Skin of body (tissue), 2 donors: ENCODE data around the gene ZNF678. TPM values are rescaled to one million over a fixed set of nuclear protein-coding genes. Genes with fewer than 3 reads are reported as not detected.
"Not testable (repeated sequence)": the region's sequence is repeated elsewhere in the genome, so short reads cannot be mapped to it uniquely, and the experiment has no call there.

Experiments used
- DNase-seq: peaks from one replicate; lab custom pipeline; 2025; lab: John Stamatoyannopoulos, UW
- total RNA-seq: library from RNA; depleted of rRNA; stranded (reverse); fragments of >200 nt; gene quantifications from one replicate; pipeline ENCODE4 v1.2.3, GENCODE V29; 2014

ZNF678 gene
- total RNA-seq, 1 donor from 2014 or later, result 27.2 TPM

DNA sequence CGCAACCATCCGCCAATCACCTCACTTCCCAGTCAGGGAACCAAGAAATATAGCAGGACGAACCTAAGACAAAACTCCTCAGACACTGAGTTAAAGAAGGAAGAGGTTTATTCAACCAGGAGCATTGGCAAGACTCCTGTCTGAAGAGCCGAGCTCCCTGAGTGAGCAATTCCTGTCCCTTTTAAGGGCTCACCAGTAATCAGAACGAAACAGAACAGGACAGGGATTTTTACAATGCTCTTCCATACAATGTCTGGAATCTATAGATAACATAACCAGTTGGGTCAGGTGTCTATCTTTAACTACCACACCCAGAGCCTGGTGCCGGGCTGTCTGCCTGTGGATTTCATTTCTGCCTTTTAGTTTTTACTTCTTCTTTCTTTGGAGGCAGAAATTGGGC is 32.9 kb downstream of the ZNF678 start:
- DNase-seq, result not testable (repeated sequence)

DNA sequence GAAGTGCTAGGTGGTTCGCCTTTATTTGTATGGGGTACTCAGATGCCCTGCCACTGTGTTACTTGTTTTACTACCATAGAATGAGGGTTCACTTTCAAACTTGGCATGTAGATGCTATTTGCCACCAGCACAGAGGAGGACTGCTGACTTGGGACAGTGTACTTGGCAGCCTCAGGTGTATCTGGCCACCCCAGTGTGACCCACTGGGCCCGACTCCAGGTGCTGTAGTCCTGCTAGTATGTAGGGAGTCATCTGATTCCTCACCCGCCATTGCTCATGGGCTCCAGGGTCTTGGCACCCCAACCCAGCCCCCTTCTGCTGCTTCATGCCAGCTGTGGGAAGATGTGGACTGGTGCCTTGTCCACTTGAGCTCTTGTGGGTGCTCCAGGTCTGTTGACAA is 40.0 kb downstream of the ZNF678 start:
- DNase-seq, result no peak

GRCh38 chr1:227604446-227604845 is 41.1 kb downstream of the ZNF678 start:
- no peak for DNase-seq

- DNase-seq, result not testable (repeated sequence)
These were observed 42.9 kb downstream of the ZNF678 start for GRCh38 chr1:227606271-227606670.

DNA sequence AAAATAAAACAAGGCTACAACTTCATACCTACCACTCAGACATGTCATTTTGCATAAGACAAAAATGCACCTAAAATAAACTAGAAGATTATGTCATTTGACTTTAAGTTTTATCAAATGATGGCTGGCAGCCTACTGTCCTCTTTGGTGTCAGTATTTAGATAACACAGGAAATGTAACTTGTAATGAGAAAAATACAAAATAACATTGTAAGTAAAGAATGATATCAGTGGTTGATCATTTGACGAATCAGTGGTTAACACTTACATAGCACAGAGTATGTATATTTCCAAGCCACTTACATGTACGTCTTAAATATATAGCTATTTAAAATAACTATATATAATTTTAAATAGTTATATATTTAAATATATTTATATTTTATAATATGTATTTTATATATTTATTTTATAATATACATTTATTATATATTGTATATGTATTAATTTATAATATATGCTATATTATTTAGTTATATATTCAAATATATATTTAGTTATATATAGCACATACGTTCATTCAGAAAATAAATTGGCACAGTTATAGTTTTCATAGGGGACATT is 44.1 kb downstream of the ZNF678 start:
- DNase-seq, result no peak

GRCh38 chr1:227612658-227613057 is 49.3 kb downstream of the ZNF678 start:
- no peak for DNase-seq

DNA sequence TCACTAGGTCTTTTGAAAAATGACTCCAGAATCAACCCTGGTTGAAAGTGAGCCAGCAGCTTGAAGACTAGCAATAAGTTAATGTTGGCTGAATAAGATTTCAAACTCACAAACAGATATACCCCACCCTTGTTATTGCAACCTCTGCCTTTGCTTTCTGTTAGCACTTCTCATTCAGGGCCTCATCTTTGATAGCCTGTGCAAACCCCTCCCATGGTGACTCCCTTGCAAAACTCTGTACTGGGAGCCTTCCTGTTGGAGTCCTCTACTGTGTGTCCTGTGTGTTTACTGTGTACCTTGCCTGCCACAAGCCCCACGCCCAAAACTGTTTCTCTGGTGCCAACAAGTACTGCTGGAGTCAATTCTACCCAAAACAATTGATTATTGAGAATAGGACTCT is 50.2 kb downstream of the ZNF678 start:
- no peak for DNase-seq

GRCh38 chr1:227621211-227621610 is 57.9 kb downstream of the ZNF678 start:
- no peak for DNase-seq

GRCh38 chr1:227622739-227623475 is 59.6 kb downstream of the ZNF678 start:
- no peak for DNase-seq

DNA sequence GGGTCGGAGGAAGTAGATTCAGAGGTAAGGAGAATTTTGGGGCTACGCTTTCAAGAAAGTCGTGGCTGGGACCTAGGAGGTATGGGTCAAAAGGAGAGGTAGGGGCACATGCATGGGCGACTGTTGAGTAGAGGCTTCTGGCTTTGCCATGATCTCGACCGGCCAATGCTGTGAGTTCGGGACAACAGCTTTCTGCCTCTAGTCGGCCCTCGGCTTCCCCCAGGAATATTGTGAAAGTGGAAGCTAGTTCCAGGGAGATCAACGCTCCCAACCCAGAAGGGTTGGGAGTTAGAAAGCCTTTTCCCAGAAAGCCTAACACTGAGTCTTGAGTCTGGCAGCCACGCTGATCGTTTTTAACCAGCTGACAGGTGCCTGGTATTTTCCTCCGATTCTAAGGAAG is 69.0 kb downstream of the ZNF678 start:
- DNase-seq, result no peak

DNA sequence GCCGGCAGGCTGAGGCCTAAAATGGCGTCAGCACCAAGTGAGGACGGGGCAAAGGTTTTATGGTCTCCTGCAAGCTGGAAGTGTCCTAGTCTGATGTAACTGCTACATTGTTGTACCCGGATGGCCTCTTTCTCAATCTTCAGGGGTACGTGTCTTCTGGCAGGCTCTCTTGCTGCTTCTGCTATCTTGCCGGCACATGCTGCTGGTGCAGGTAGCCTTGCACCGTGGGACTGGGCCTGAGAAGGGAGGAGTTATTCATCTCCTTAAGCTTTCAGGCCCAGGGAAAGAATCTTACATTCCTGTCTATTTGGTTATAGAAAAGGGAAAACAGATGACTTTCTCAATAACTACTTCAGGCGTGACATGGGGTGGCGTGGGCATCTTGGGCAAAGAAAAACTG is 72.2 kb downstream of the ZNF678 start:
- no peak for DNase-seq

DNA sequence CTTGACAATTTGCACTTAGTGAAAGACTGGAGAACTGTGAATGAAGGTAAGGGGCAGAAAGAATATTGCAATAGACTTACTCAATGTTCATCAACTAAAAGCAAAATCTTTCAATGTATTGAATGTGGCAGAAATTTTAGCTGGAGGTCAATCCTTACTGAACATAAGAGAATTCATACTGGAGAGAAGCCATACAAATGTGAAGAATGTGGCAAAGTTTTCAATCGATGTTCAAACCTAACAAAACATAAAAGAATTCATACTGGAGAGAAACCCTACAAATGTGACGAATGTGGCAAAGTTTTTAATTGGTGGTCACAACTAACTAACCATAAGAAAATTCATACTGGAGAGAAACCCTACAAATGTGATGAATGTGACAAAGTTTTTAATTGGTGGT is 91.1 kb downstream of the ZNF678 start:
- no peak for DNase-seq

GRCh38 chr1:227654858-227655752 is 91.7 kb downstream of the ZNF678 start:
- no peak for DNase-seq

DNA sequence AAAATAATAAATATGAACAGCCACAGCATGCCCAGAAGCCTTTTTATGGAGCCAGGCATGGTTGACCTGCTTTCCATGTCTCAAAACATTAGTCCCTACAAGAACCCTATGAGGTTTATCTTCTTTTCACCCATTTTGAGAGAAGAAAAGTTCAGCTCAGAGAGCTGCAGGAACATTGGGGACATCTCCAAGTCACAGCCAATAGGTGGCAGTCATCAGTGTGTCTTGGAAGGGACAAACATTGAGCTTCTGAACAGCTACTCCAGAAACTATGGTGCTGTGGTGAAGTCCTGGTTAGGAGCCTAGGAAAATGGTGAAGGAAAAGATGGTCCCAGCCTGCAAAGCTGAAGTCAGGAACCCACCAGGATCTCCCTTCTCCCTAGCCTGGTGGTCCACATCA is 98.1 kb downstream of the ZNF678 start:
- DNase-seq, result no peak

- DNase-seq, result no peak
These were observed 99.6 kb downstream of the ZNF678 start for GRCh38 chr1:227662933-227663332.

- no peak for DNase-seq
These were observed 102.9 kb downstream of the ZNF678 start for GRCh38 chr1:227666286-227666685.

GRCh38 chr1:227673441-227673840 is 110.1 kb downstream of the ZNF678 start:
- DNase-seq, result no peak

DNA sequence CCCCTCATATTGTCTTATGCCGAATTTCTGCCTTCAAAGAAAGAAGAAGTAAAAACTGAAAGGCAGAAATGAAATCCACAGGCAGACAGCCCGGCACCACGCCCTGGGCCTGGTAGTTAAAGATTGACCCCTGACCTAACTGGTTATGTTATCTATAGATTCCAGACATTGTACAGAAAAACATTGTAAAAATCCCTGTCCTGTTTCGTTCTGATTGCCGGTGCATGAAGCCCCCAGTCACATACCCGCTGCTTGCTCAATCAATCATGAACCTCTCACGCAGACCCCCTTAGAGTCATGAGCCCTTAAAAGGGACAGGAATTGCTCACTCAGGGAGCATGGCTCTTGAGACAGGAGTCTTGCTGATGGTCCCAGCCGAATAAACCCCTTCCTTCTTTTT is 122.5 kb downstream of the ZNF678 start:
- no peak for DNase-seq

- DNase-seq, result no peak
These were observed 134.0 kb downstream of the ZNF678 start for GRCh38 chr1:227697321-227697864.

DNA sequence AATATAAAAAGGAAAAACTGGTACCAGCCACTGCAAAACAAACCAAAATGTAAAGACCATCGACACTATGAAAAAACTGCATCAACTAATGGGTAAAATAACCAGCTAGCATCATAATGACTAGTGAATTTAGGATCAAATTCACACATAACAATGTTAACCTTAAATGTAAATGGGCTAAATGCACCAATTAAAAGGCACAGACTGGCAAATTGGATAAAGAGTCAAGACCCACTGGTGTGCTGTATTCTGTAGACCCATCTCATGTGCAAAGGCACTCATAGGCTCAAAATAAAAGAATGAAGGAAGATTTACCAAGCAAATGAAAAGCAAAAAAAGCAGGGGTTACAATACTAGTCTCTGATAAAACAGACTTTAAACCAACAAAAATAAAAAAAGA is 138.3 kb downstream of the ZNF678 start:
- DNase-seq, result not testable (repeated sequence)

GRCh38 chr1:227707846-227708245 is 144.5 kb downstream of the ZNF678 start:
- DNase-seq, result no peak

DNA sequence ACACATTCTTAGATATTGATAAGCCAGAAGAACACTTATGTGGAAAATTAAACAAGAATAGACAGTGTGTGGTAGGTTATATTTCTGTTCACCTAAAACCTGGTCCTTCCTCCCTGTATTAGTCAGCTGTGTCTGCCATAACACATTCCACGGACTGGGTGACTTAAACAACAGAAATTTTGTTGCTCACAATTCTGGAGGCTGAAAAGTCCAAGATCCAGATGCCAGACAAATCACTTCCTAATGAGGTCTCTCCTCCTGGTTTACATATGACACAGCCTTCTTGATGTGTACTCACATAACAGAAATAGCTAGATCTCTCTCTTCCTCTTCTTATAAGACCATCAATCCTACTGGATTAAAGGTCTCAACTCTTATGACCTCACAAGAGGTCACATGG is 146.1 kb downstream of the ZNF678 start:
- DNase-seq, result no peak
